PC-9 (cell line): ENCODE measurements around the gene USP10. TPM values are rescaled to one million over a fixed set of nuclear protein-coding genes. Genes with fewer than 3 reads are reported as not detected.

Source experiments
- BruUV-seq: library from RNA; stranded (reverse); fragments of 400-500 nt; replicated peaks from 2 replicates; lab custom pipeline; 2021; lab: Mats Ljungman, UMichigan
- CTCF ChIA-PET: fragments of 300-600 bp; sonication (Branson Sonifier 250); formaldehyde crosslinking; loops from one replicate; lab custom pipeline; 2022; ENCODE audit warnings: antibody characterized with exemption; lab: Charles Lee
- POLR2A ChIA-PET: fragments of 300-600 bp; sonication (Branson Sonifier 250); formaldehyde crosslinking; loops from one replicate; lab custom pipeline; 2022; ENCODE audit warnings: antibody characterized with exemption; ENCODE audit not compliant: unreplicated experiment; lab: Charles Lee
- DNase-seq, 2 experiments: peaks; one replicate each; pipeline versions ENCODE4 v3.0.0 to v3.0.0-alpha.2; 2015 to 2022; ENCODE audit warnings: mixed read lengths in 1 of 2
- H2AFZ ChIP-seq: fragments of 200-600 bp; sonication (generic); 2 replicates; pipeline ENCODE4 v1.8.1; 2017; ENCODE audit warnings: antibody characterized with exemption
- H3F3A ChIP-seq: fragments of 200-600 bp; sonication (generic); 2 replicates; pipeline ENCODE4 v1.8.1; 2017; ENCODE audit warnings: antibody characterized with exemption, mild to moderate bottlenecking, low read depth; ENCODE audit not compliant: insufficient read depth
- H3K27ac ChIP-seq: fragments of 200-600 bp; sonication (generic); 2 replicates; pipeline ENCODE4 v1.6.1; 2016; ENCODE audit warnings: mixed run types
- H3K27me3 ChIP-seq: fragments of 200-600 bp; sonication (generic); 2 replicates; pipeline ENCODE4 v1.6.1; 2016; ENCODE audit warnings: low read depth, mixed run types; ENCODE audit not compliant: insufficient read depth
- H3K36me3 ChIP-seq: fragments of 200-600 bp; sonication (generic); 2 replicates; pipeline ENCODE4 v1.6.1; 2016; ENCODE audit warnings: low read depth, mixed run types
- H3K4me1 ChIP-seq: fragments of 200-600 bp; sonication (generic); replicated peaks from 2 replicates; pipeline ENCODE4 v1.6.1; 2016; ENCODE audit warnings: mixed run types; ENCODE audit not compliant: insufficient read depth
- H3K4me2 ChIP-seq: fragments of 200-600 bp; sonication (generic); 2 replicates; pipeline ENCODE4 v1.6.1; 2017; ENCODE audit warnings: mixed run types
- H3K4me3 ChIP-seq: fragments of 200-600 bp; sonication (generic); 2 replicates; pipeline ENCODE4 v1.6.1; 2016; ENCODE audit warnings: mixed run types
- H3K79me2 ChIP-seq: fragments of 200-600 bp; sonication (generic); 2 replicates; pipeline ENCODE4 v1.6.1; 2017; ENCODE audit warnings: low read depth, mixed run types
- H3K9me2 ChIP-seq: fragments of 200-600 bp; sonication (generic); 2 replicates; pipeline ENCODE4 v1.8.1; 2017; ENCODE audit warnings: mild to moderate bottlenecking; ENCODE audit not compliant: insufficient read depth
- H3K9me3 ChIP-seq: fragments of 200-600 bp; sonication (generic); 2 replicates; pipeline ENCODE4 v1.8.1; 2016; ENCODE audit warnings: low read depth; ENCODE audit not compliant: insufficient read depth
- H4K20me1 ChIP-seq: fragments of 200-600 bp; sonication (generic); 2 replicates; pipeline ENCODE4 v1.8.1; 2017; ENCODE audit not compliant: insufficient read depth
- EZH2 ChIP-seq: fragments of 200-600 bp; sonication (generic); IDR thresholded peaks from 2 replicates; pipeline ENCODE4 v1.8.0; 2017; ENCODE audit warnings: antibody characterized with exemption, low read depth
- intact Hi-C: fragments of 100-400 bp; cut with micrococcal nuclease; formaldehyde crosslinking; loops from one replicate; pipeline ENCODE4 v1.10.0; 2022; ENCODE audit not compliant: unreplicated experiment
- total RNA-seq: library from RNA; stranded (reverse); gene quantifications from 2 replicates; pipeline ENCODE4 v1.2.3, GENCODE V29; 2021
- TF ChIP-seq, protein P1 (sequence below): fragments of 200-600 bp; sonication (generic); conservative IDR thresholded peaks from 2 replicates; pipeline ENCODE4 v1.6.1; 2017; ENCODE audit warnings: mixed run types, antibody characterized with exemption, mild to moderate bottlenecking, moderate library complexity

USP10 gene
- total RNA-seq, 1 experiment from 2014 or later, result 109 TPM

DNA sequence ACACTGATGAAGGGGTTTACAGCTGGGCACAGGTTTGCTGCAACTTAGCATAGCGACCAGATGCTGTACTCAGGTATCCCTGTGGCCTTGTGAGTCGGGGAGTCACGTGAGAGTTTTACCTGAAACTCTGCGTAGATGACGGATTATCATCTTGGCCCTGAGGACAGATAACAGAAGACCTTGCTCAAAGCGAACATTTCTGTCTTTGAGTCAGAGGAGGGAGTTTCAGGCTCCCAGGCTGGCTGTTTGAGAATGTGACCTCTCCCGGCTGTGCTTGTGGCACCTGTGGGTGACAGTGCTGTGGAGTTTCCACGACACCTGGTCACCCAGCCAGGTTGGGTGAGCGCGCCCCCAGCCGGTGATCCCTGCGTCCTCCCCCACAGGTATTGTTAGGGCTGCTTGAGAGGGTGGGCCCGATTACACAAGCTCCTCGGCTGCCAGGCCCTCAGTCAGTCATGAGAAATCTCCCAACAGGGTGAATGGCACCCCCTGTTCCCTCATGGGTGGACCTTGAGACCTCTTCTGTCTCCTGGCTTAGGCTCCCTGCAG is 75.5 kb downstream of the USP10 start:
- BruUV-seq, result no TSS peak
- intact Hi-C loops, result no loop called here
- Histone ChIP-seq H3K4me1 (no peaks in the 10 kb centered on the region), H3K36me3 (peaks cover 35% of the 10 kb centered on the region), H3K4me2 (no peak overlapping the region), H3K79me2 (no peaks in the 10 kb centered on the region), H2AFZ (no peak overlapping the region), H3K9me2 (no peaks in the 10 kb centered on the region), H3K27me3 (no peaks in the 10 kb centered on the region), H4K20me1 (peaks cover 13% of the 10 kb centered on the region), H3K9me3 (no peaks in the 10 kb centered on the region), H3K4me3 (no peak overlapping the region), H3F3A (peaks cover 22% of the 10 kb centered on the region; the same call in 1 of the 2 replicates), H3K27ac (no peak overlapping the region)
- TF ChIP-seq, protein P1, sequence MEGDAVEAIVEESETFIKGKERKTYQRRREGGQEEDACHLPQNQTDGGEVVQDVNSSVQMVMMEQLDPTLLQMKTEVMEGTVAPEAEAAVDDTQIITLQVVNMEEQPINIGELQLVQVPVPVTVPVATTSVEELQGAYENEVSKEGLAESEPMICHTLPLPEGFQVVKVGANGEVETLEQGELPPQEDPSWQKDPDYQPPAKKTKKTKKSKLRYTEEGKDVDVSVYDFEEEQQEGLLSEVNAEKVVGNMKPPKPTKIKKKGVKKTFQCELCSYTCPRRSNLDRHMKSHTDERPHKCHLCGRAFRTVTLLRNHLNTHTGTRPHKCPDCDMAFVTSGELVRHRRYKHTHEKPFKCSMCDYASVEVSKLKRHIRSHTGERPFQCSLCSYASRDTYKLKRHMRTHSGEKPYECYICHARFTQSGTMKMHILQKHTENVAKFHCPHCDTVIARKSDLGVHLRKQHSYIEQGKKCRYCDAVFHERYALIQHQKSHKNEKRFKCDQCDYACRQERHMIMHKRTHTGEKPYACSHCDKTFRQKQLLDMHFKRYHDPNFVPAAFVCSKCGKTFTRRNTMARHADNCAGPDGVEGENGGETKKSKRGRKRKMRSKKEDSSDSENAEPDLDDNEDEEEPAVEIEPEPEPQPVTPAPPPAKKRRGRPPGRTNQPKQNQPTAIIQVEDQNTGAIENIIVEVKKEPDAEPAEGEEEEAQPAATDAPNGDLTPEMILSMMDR, result no peak
- TF ChIP-seq EZH2, result no peak
- ChIA-PET POLR2A (no interaction called here), CTCF (no interaction called here)
- DNase-seq, result no peak

DNA sequence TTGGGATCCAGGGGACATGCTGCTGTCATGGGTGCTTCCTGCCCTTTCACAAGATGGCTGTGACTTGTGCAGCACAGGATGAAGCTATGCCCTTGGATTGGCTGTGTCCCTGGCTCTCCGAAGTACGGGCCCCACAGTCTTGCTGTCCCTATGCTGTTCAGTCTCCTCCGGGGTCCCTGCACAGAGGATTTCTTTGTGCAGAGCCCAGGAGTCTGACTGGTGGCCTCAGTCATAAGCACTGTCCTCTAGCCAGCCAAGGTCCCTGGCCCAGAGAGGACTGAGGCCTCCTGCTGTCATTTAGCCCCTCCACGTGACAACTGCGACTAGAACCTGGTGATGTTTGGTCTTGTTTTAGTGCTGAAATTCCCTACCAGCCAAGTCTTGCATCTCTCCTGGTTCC is 77.6 kb downstream of the USP10 start:
- DNase-seq, result no peak
- H3K4me1 ChIP-seq, result no peaks in the 10 kb centered on the region
- peaks cover 12% of the 10 kb centered on the region; the same call in 1 of the 2 replicates for H3F3A ChIP-seq
- H3K79me2 ChIP-seq, result no peaks in the 10 kb centered on the region
- intact Hi-C loops, result no loop called here
- no peak overlapping the region for H3K4me3 ChIP-seq
- CTCF ChIA-PET, result no interaction called here
- no peaks in the 10 kb centered on the region for H3K9me2 ChIP-seq
- H3K4me2 ChIP-seq, result no peak overlapping the region
- H3K27ac ChIP-seq, result no peak overlapping the region
- H3K9me3 ChIP-seq, result no peaks in the 10 kb centered on the region
- POLR2A ChIA-PET, result no interaction called here
- H3K36me3 ChIP-seq, result peaks cover 29% of the 10 kb centered on the region
- H2AFZ ChIP-seq, result no peak overlapping the region
- no peaks in the 10 kb centered on the region for H3K27me3 ChIP-seq
- no TSS peak for BruUV-seq
- no peak for TF ChIP-seq EZH2
- TF ChIP-seq, protein P1, result no peak
- peaks cover 7% of the 10 kb centered on the region; the same call in 1 of the 2 replicates for H4K20me1 ChIP-seq

DNA sequence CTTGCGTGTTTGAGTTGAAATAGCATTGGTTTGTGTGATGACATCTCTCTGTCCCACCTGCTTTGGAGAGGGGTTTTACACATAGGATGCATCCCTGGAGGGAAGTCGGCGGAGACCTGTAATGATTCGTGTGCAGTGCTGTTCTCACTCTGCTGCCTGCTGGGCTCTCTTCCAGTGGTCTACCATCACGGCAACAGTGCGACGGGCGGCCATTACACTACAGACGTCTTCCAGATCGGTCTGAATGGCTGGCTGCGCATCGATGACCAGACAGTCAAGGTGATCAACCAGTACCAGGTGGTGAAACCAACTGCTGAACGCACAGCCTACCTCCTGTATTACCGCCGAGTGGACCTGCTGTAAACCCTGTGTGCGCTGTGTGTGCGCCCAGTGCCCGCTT is 78.9 kb downstream of the USP10 start:
- Histone ChIP-seq H3F3A (peaks cover 8% of the 10 kb centered on the region; the same call in 1 of the 2 replicates), H4K20me1 (peaks cover 3% of the 10 kb centered on the region; the same call in 1 of the 2 replicates), H3K27ac (no peak overlapping the region), H3K36me3 (peaks cover 29% of the 10 kb centered on the region), H3K4me1 (no peaks in the 10 kb centered on the region), H3K4me2 (no peak overlapping the region), H3K27me3 (no peaks in the 10 kb centered on the region), H3K4me3 (no peak overlapping the region), H3K9me3 (no peaks in the 10 kb centered on the region), H3K9me2 (no peaks in the 10 kb centered on the region), H3K79me2 (no peaks in the 10 kb centered on the region), H2AFZ (no peak overlapping the region)
- ChIA-PET POLR2A (no interaction called here), CTCF (no interaction called here)
- TF ChIP-seq, protein P1, result no peak
- TF ChIP-seq EZH2, result no peak
- DNase-seq, result no peak
- intact Hi-C loops, result no loop called here
- no TSS peak for BruUV-seq
